GM19025 (cell line): Measurements from ENCODE around the gene FAM200C.

Experiments
- ATAC-seq: cut with Tn5 transposase; IDR thresholded peaks from one replicate; pipeline ENCODE4 v1.9.1; 2021; ENCODE audit warnings: mild to moderate bottlenecking, low read depth, moderate library complexity; ENCODE audit not compliant: unreplicated experiment

FAM200C gene

DNA sequence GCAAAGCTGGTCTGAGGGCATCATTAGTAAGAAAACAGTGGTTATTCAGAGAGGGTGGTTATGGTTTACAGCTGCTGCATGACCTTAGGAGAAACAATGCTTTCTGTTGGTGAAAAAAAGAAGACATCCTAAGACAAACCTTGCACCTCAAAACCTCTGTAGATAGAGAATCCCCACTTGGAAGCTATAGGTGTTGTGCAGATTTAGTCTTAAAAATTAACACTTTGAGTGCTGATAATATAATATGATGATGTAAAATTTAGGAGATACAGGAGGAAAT lies 20.4 kb upstream of the FAM200C start:
- ATAC-seq = no peak

DNA sequence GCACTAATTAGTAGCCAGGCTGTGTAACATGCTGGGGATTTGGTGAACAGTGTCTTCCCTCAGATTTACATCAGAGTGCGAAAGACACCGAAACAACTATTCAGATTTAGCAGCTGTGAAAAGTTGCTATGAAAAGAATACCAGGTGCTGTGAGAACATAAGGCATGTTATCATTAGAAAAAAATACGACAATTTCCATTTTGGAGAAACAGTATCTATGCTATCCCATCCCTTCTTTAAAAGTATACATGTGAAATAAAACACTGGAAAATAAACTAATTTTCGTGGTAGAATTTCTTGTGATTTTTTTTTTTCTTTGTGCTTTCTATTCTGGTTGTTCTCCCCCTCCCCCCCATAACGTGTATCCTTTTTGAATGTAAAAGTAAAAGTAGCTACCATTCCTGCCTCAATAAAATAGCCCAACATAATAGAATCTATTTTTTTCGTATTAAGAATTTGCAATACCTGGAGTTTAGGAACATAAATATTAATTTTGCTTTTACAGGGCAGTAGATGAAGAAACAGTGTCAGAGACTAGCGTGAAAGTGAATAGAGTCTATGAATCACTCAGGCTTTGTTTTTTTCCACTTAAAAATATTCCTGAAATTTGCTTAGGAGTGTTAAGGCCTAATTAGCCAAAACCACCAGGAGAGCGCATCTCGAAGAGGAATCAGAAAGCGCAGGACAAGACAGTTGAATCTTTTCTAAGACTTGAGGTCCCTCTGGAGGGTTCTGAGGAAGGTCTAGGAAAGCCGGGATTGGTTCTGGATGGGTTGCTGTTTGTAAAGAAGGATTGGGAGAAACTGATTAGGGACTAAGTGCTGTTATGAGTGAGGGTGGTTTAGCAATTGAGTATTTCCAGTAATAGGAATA lies 19.8 kb upstream of the FAM200C start:
- ATAC-seq = no peak

DNA sequence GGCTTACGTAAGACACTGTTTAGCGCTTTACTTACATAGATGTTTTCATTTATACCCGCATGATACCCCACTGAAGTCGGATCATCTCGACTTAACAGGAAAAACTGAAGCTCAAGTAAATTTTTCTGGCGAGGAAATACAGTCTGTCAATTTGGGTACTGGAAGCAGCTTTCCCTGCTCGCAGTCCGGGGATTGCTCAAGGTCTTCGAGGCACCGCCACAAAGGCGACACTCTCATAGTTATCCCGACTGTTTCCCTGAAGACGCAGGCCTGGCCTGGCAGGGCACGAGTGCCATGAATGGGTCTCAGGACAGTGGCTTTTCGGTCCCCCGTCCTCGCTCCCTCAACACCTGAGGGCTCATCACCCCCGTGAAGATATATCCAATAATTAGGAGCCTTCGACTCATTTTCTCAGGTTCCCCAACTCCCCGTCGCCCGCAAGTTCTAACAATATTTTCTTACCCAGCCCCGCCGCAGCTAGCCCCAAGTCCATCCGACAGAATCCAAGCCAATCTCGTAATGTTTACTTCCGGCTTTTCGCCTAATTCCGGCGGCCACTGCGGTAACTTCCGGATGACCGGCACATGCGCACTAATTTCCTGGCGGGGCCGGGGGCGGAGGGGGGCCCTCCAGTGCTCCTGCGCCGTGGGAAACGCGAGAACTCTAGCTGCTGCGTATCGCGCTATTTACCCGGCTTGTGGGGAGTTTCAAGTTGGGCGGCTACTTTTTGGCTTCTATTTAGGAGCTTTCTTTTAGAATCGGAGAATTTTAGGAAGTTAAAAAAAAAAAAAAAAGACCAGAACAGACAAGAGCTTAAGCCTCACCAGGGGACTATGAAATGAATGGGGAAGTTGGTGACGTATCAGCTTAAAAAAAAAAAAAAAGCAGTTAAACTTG lies 19.0 kb upstream of the FAM200C start, which contains the start of gene SLU7:
TSS of gene SLU7 (minus strand) at position 521 of the 897 bp plus-strand sequence. CDS start 3,787 bp downstream, outside the sequence.
- peak; percentile 66 for ATAC-seq

DNA sequence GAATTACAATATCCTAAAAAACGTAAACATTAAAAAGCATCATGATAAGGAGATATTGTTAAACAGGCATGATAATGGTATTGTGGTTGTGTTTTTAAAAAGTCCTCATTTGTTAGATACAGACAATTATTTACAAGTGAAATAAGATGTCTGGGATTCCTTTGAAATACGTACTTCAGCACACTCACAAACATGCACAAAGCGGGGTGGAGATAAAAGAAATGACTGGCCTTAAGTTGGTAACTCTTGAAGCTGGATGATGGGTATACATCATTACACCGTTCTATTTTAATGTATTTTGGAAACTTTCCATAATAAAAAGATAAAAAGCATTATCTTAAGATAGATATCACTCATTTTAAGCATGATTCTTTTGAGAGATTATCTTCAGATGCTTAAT lies 1.0 kb downstream of the FAM200C start:
- ATAC-seq = no peak

DNA sequence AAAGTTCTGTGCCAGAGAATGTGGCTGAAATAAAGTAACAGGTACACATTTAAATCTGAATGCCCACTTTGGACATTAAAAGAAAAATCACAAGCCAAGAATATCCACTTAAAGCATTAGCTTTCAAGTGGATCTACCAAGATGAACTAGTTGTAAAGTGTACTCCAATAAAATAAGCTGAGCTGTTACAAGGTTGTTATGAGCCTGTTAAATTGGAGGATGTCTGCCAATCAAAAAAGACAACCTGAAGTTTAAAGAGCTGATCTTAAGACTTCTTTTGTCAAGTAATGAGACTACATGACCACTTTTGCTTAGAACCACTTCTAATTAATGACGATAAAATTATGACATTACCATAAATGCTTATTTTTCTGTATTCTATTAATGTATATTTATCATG lies 2.4 kb downstream of the FAM200C start:
- ATAC-seq = no peak

DNA sequence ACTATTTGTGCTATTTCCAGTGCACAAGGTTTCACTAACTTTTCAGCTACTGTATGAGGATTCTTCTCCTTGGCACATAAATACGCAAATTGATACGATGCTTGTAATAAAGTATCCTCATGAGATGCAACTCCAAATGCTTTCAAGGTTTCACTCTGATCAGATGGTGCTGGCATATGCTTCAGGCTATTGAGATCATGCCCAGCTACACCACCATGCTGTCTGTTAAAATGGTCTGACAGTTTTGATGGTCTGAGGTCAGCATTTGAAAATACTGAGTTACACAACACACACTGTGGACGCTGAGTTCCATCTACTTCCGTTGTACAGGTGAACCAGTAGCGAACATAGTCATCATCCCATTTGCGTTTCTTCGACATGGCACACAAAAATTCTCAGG lies 4.7 kb downstream of the FAM200C start:
- no peak for ATAC-seq

DNA sequence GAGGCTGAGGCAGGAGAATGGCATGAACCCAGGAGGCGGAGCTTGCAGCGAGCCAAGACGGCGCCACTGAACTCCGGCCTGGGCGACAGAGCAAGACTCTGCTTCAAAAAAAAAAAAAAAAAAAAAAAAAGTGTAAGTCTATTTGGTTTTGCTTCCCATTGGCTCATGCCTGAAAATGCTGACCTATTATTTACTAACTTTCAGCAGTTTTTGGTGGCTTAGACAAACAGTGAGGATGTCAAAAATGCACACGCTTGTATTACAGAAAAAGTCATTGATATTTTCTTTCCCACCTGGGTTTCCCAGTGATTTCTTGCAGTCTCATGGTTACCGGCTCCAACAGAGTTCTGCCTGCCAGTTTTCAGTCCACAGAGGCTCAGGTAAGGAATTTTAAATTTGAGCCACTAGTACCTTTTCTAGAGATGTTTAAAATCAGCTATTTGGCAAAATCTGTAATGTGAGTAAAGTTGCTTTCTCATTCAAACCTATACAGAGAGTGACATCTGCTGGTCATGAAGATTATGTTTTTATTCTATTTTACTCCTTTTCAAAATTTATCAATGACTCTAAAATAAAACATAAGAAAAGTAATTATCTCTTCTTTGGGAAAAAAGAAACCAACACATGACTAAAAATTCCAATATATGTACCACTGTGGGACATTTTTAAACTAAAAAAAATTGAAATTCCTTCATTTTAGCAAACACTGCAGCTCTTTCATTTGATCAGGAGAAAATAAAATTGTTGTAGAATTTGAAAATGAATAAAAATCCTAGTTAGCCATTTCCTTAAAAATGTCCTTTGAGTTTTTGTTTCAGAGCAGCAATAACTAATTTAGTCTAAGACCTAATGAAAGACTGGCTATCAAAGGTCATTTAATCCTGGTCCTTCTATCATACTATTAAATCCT lies 8.8 kb downstream of the FAM200C start:
- no peak for ATAC-seq

DNA sequence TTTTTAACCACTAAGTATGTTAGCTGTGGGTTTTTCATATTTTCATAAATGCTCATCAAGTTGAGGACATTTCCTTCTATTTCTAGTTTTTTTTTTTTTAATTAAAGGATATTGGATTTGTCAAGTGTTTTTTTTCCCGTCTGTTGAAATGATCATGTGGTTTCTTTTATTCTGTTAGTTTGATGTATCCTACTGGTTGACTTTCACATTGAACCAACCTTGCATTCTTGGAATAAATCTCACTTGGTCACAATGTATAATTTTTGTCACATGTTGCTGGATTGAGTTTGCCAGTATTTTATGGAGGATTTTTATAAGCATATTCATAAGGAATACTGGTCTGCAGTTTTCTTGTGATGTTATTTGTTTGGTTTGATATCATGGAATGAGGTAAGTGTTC lies 12.4 kb downstream of the FAM200C start:
- no peak for ATAC-seq

DNA sequence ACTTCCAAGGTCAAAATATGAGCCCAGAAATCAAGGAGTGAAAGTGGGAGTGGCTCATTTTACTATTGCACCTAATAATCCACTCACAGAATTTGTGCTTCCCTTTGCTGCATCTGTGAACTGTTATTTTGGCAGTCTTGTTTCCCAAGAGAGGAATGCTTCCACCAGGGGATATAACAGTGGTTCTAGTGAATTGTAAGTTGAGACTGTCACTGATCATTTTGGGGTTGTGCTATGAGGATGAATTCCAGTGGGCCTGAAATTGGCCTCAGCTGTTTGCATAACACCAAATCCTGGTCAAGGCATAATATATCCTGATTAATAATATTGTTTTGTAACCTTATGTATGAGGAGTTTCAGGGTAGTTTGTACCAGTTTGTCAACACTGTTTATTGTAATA lies 14.4 kb downstream of the FAM200C start:
- no peak for ATAC-seq

DNA sequence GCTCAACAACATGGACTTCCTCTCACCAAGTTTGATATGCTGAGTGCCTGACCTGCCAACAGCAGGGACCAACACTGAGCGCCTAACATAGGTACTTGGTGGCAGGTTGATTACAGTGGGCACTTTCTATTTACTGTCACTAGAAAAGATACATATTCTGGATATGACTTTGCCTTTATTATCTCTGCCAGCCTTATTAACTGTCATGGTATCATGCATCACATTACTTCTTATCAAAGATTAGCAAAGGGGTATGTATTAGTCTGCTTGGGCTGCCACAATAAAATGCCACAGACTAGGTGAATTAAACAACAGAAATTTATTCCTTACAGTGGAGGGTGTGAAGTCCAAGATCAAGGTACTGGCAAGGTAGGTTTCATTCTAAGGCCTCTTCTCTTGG lies 15.2 kb downstream of the FAM200C start:
- no peak for ATAC-seq

DNA sequence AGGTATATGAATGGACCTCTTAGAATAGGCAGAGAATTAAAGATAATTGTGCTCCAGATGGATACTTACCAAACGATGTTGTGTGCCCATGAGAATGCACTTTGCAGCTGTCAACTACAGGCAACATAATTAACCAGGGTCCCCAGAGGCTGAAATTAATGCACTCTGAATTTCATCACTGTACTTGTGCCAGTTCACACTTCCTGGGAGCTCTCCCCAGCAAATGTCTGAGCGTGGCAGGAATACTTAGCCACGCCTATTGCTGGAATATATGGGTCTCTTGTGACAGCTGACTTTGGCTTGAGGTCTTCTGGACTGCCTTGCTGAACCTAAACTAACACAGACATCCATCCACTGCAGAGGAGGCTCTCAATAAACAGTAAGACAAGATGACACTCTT lies 17.5 kb downstream of the FAM200C start:
- no peak for ATAC-seq

DNA sequence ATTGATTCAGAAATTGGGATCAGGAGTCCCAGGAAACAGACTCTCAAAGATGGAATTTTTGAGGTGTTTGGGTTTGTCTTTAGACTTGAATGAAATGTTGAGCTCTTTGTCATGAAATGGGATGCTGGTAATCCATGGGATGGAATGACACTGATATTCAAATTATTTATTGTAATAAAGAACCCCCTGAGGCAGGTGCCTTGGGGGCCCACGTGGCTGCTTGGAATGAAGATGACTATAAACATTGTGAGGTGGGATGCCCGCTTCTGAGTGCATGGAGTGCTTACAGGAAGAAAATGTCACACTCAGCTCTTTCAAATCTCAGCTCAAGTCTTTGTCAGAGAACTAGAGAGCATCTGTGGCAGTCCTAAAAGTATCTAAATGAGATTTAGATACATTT lies 19.8 kb downstream of the FAM200C start:
- no peak for ATAC-seq

DNA sequence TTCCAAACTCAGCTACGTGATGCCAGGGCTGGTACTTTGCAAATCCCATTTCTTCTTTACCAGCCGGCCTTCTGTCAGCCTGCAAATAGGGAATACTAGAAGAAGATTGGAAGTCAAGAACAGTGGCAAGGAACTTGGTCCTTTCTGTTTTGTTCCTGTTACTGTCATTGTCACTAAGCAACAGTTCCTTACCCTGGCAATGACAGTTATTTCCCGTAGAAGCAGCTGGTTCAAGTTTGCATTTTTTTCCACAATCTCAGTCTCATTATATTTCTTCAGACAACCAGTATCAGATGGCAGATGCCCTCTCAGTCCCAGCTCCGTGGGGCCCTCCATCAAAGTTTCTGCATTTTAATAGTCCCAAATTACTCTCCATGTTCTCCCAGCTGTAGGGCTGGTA lies 20.3 kb downstream of the FAM200C start:
- no peak for ATAC-seq

DNA sequence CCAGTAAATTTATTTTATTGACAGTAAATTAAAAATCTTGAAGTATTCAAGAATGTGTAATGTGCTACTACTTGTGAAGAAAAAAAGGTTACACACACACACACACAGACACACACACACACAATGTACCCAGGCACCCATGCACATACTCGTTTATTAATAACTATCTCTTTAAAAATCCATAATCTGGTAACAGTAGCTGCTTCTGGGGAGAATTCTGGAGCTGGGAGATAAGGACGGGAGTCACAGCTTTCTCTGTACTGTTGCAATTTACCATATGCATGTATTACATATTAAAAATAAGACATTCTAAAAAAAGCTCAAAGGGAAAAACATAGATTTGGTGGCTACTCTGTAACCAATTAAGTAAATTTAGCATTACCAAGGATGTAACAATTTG lies 21.5 kb downstream of the FAM200C start:
- no peak for ATAC-seq

DNA sequence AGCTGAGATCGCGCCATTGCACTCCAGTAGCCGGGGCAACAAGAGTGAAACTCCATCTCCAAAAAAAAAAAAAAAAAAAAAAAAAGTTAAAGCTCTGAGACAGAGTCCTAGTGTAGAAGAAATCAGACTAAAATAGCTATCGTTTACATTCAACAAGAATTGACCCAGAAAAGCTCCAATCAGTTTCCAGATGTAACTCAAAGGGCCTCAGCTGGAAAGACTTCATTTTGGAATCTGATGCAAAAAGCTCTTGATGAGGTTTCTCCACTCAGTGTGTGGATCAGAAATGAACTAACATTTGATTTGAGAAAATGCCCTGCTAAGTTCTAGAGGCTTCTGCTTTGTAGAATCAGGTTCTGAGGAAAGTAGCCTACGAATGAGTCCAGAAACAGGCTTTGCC lies 22.2 kb downstream of the FAM200C start:
- ATAC-seq = no peak

DNA sequence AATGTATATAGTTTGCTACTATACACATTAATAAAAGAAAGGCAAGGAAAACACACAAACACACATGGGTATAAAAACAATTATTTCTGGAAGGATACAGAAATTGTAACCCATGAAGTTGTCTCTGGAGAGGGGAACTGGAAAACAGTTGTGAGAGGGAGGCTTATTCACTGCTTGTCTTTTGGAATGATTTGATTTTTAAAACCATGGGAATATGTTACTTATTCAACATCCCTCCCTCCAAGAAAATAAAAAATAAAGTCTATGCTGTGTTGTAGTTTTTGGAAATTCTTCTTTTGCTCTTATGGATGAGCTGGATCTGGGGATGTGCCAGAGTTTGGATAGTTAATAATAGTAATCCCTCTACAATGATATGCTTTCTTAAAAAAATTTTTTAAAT lies 23.4 kb downstream of the FAM200C start:
- no peak for ATAC-seq

DNA sequence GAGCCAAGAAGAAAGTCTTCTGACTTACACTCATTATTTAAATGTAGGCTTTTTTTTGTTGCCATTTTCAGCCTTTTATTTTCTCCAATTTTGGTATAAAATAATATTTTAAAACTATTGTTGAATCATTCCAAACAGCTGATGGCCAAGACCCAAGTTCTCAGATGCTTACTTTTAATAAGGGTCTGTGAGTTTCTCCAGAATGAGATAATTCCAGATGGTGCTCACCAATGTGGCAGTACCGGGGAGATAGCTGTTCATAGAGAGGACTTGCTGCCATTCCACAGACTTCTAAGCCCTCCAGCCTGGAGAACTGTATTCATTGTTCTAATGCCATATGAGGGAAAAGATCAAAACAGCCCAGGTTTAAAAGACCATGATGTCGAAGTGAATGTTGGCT lies 24.2 kb downstream of the FAM200C start:
- no peak for ATAC-seq

DNA sequence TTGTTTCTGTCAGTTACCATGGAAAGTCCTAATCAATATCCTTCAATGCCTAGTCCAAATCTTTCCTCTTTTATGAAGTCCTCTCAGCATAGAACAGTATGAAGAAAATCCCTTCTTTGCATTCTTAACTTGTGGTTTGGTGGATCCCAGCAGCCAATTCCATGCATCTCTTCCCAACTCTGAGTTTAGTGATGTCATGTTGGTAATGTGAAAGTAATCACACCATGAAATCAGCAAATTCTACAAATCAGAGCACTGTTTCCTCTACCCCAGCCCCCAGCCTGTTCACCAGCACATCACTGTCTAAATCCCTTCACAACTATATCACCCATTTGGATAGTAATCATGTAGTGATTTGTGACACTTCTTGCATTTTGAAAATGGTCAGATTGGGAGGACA lies 24.7 kb downstream of the FAM200C start:
- no peak for ATAC-seq

DNA sequence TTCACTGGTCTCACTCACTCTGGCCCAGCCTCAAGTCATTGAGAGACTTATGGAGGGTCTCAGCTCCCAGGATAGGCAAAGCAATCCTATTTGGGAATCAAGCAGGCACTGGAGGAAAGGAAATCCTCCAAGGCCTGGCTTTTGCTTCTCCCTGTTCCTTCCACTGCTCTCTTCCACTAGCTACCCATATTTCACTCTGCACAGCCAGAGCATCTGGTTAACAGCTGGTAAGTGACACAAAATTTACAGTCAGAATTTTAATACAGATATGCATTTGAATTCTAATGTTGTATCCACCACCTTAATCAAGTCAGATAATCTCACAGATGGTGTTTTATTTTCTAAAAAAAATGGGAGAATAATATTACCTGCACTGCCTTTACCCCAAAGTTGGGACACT lies 28.6 kb downstream of the FAM200C start:
- no peak for ATAC-seq

DNA sequence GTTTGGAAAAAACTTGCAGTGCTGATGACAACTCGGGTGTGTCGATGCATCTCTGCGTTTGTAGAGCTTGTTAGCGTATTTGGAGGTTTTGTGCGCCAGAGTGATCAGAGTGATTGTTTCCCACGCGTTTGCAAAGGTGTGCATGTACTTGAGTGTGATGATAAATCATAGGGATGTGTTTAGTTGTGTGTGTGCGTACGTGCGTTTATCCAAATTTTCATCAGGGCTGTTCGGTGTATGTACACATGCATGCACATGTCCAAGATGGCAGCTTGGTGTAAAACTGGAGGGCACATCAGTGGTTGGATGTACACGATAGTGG lies 29.2 kb downstream of the FAM200C start:
- no peak for ATAC-seq
